Neural progenitor cell (in vitro differentiated cells): Measurements from ENCODE around the gene CAB39L.

Experiments
- EZH2 ChIP-seq: fragments of 200-600 bp; sonication (generic); IDR thresholded peaks from 2 replicates; pipeline ENCODE4 v1.6.1; 2017; ENCODE audit warnings: antibody characterized with exemption, mild to moderate bottlenecking, moderate library complexity
- TF ChIP-seq, protein P1 (sequence below): fragments of 200-600 bp; sonication (generic); IDR thresholded peaks from 2 replicates; pipeline ENCODE4 v1.5.1; 2017; ENCODE audit warnings: antibody characterized with exemption, mild to moderate bottlenecking

DNA sequence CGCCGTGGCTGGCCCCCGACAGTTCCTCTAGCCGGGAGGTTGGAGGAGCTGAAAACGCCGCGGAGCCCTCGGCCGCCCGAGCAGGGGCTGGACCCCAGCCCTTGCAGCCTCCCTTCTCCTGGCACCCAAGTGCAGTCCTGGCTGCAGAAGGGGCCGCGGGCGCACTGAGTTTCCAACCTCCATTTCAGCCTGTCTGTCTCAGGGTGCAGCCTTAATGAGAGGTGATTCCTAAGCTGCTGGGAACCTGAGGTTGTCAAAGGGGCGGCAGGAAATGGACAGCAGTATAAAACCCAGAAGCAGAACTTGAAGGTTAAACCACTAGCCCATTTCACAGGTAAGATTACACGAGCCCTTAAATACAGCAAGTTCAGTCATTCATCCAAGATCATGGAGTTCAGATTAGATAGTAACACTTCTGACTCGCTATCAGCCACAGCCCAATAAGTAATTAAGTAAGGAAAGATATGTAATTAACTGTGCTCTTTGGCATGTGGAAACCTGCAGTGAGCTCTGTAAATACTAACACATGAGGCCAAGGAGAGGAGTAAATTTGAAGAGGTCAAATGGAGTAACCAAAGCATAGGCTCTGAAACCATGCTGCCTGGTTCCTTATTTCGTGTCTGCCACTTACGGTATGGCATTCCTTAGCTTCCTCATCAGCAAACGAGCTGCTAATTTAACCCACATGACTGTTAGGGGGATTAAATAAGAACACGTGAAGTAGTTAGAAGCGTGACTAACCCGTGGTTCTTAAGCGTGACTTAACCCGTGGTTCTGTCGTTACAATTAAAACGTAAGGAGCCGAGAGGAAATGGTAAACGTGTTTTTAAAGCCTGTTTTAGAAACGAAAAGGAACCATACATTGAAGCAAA, 896 bp upstream of the CAB39L start:
- TF ChIP-seq, protein P1, sequence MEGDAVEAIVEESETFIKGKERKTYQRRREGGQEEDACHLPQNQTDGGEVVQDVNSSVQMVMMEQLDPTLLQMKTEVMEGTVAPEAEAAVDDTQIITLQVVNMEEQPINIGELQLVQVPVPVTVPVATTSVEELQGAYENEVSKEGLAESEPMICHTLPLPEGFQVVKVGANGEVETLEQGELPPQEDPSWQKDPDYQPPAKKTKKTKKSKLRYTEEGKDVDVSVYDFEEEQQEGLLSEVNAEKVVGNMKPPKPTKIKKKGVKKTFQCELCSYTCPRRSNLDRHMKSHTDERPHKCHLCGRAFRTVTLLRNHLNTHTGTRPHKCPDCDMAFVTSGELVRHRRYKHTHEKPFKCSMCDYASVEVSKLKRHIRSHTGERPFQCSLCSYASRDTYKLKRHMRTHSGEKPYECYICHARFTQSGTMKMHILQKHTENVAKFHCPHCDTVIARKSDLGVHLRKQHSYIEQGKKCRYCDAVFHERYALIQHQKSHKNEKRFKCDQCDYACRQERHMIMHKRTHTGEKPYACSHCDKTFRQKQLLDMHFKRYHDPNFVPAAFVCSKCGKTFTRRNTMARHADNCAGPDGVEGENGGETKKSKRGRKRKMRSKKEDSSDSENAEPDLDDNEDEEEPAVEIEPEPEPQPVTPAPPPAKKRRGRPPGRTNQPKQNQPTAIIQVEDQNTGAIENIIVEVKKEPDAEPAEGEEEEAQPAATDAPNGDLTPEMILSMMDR: no peak
- no peak for TF ChIP-seq EZH2
